ENCODE results near the gene KAZN. TPM values are rescaled to one million over a fixed set of nuclear protein-coding genes. Genes with fewer than 3 reads are reported as not detected.

Gene KAZN
- total RNA-seq, 1 donor from 2014 or later = 37.2 TPM

- DNase-seq (ENCODE audit: low spot score) (no peak), ATAC-seq (no peak)
- intact Hi-C loops (cut with DNase I) = no loop called here
These were observed 450.0 kb downstream of the KAZN start for GRCh38 chr1:15048437-15048980.

GRCh38 chr1:15049067-15049466 lies 450.6 kb downstream of the KAZN start:
- intact Hi-C loops (cut with DNase I) = no loop called here
- DNase-seq (ENCODE audit: low spot score) = no peak
- ATAC-seq = no peak

- no peak for ATAC-seq
- intact Hi-C loops (cut with DNase I) = no loop called here
- DNase-seq (ENCODE audit: low spot score) = no peak
These were observed 453.5 kb downstream of the KAZN start for GRCh38 chr1:15051882-15052528.

GRCh38 chr1:15053153-15053552 lies 454.7 kb downstream of the KAZN start:
- ATAC-seq = no peak
- no peak for DNase-seq (ENCODE audit: low spot score)
- intact Hi-C loops (cut with DNase I) = no loop called here

GRCh38 chr1:15055736-15056415 lies 457.4 kb downstream of the KAZN start:
- intact Hi-C loops (cut with DNase I) = no loop called here
- ATAC-seq = no peak
- no peak for DNase-seq (ENCODE audit: low spot score)

GRCh38 chr1:15056515-15057285 lies 458.2 kb downstream of the KAZN start:
- ATAC-seq (no peak), DNase-seq (ENCODE audit: low spot score) (no peak)
- intact Hi-C loops (cut with DNase I) = no loop called here

GRCh38 chr1:15057834-15058233 lies 459.3 kb downstream of the KAZN start:
- DNase-seq (ENCODE audit: low spot score) (no peak), ATAC-seq (no peak)
- intact Hi-C loops (cut with DNase I) = no loop called here

- DNase-seq (ENCODE audit: low spot score) = no peak
- intact Hi-C loops (cut with DNase I) = no loop called here
- ATAC-seq = no peak
These were observed 459.8 kb downstream of the KAZN start for GRCh38 chr1:15058261-15058660.

GRCh38 chr1:15060104-15060503 lies 461.6 kb downstream of the KAZN start:
- ATAC-seq = no peak
- no peak for DNase-seq (ENCODE audit: low spot score)
- intact Hi-C loops (cut with DNase I) = no loop called here

GRCh38 chr1:15062479-15063099 lies 464.1 kb downstream of the KAZN start:
- intact Hi-C loops (cut with DNase I) = no loop called here
- DNase-seq (ENCODE audit: low spot score) = no peak
- ATAC-seq = no peak

- DNase-seq (ENCODE audit: low spot score) (no peak), ATAC-seq (no peak)
- intact Hi-C loops (cut with DNase I) = no loop called here
These were observed 464.9 kb downstream of the KAZN start for GRCh38 chr1:15063346-15063745.

- no peak for ATAC-seq
- intact Hi-C loops (cut with DNase I) = no loop called here
- no peak for DNase-seq (ENCODE audit: low spot score)
These were observed 465.3 kb downstream of the KAZN start for GRCh38 chr1:15063783-15064182.

GRCh38 chr1:15064217-15064929 lies 465.9 kb downstream of the KAZN start:
- intact Hi-C loops (cut with DNase I) = no loop called here
- DNase-seq (ENCODE audit: low spot score) (no peak), ATAC-seq (no peak)

GRCh38 chr1:15065291-15065690 lies 466.8 kb downstream of the KAZN start:
- ATAC-seq = no peak
- intact Hi-C loops (cut with DNase I) = no loop called here

GRCh38 chr1:15065736-15066135 lies 467.3 kb downstream of the KAZN start:
- DNase-seq (ENCODE audit: low spot score) (no peak), ATAC-seq (no peak)
- intact Hi-C loops (cut with DNase I) = no loop called here

More at GRCh38 chr1:15065291-15065690, 466.8 kb downstream of the KAZN start:
- DNase-seq (ENCODE audit: low spot score) = no peak

- DNase-seq (ENCODE audit: low spot score) (no peak), ATAC-seq (no peak)
- intact Hi-C loops (cut with DNase I) = no loop called here
These were observed 467.7 kb downstream of the KAZN start for GRCh38 chr1:15066191-15066590.

GRCh38 chr1:15067148-15067547 lies 468.7 kb downstream of the KAZN start:
- intact Hi-C loops (cut with DNase I) = no loop called here
- no peak for DNase-seq (ENCODE audit: low spot score)
- ATAC-seq = no peak

GRCh38 chr1:15068152-15068551 lies 469.7 kb downstream of the KAZN start:
- DNase-seq (ENCODE audit: low spot score) = no peak
- intact Hi-C loops (cut with DNase I) = no loop called here
- ATAC-seq = no peak

GRCh38 chr1:15068997-15069396 lies 470.5 kb downstream of the KAZN start:
- ATAC-seq (no peak), DNase-seq (ENCODE audit: low spot score) (no peak)
- intact Hi-C loops (cut with DNase I) = no loop called here

All from sciatic nerve (tissue), 2 donors.